Muscle of back (tissue), 10 donors: ENCODE results near the gene ZNF814. TPM values are rescaled to one million over a fixed set of nuclear protein-coding genes. Genes with fewer than 3 reads are reported as not detected.

Source experiments
- polyA plus RNA-seq, 10 donors: library from polyadenylated mRNA; unstranded; fragments of 120-200 nt; gene quantifications; one replicate each; pipeline ENCODE4 v1.2.1, GENCODE V29; 2013; ENCODE audit not compliant: insufficient read length in 10 of 10

ZNF814 gene
- polyA plus RNA-seq, 10 donors: 13.7 to 34.6 (median 24.3) TPM

Other genes with a start within 250 kb of the ZNF814 start
- under 1 TPM in 2 of 10 donors, not detected in 8; 0.11 TPM for gene ZSCAN4, start 220.1 kb downstream of the ZNF814 start, polyA plus RNA-seq
- gene ZNF551, start 207.1 kb downstream of the ZNF814 start, polyA plus RNA-seq: 1 to 10 TPM; 4.4 to 7.3 (median 6.4) TPM
- gene ZNF154, start 179.8 kb downstream of the ZNF814 start, polyA plus RNA-seq: 10 to 100 TPM in 7 of 10 donors, 1 to 10 TPM in 3; 8.0 to 17.6 (median 11.1) TPM
- 10 to 100 TPM in 1 of 10 donors, 1 to 10 TPM in 9; 5.3 to 10.6 (median 8.0) TPM for gene ZNF671, start 161.4 kb downstream of the ZNF814 start, polyA plus RNA-seq
- gene ZNF776, start 142.2 kb downstream of the ZNF814 start, polyA plus RNA-seq: 10 to 100 TPM; 10.7 to 19.7 (median 14.9) TPM
- gene ZNF586, start 119.4 kb downstream of the ZNF814 start, polyA plus RNA-seq: 10 to 100 TPM in 9 of 10 donors, 1 to 10 TPM in 1; 9.5 to 15.2 (median 11.8) TPM
- 1 to 10 TPM; 2.1 to 6.4 (median 3.9) TPM for gene ZNF552, start 74.1 kb downstream of the ZNF814 start, polyA plus RNA-seq
- gene ZNF587B, start 58.7 kb downstream of the ZNF814 start, polyA plus RNA-seq: 1 to 10 TPM; 3.3 to 7.5 (median 5.4) TPM
- 10 to 100 TPM in 8 of 10 donors, 1 to 10 TPM in 2; 9.0 to 24.7 (median 14.7) TPM for gene ZNF587, start 39.2 kb downstream of the ZNF814 start, polyA plus RNA-seq
- 10 to 100 TPM in 8 of 10 donors, 1 to 10 TPM in 2; 9.2 to 18.8 (median 11.9) TPM for gene ZNF417, start 27.6 kb upstream of the ZNF814 start, polyA plus RNA-seq
- 10 to 100 TPM in 5 of 10 donors, 1 to 10 TPM in 5; 6.0 to 19.1 (median 9.6) TPM for gene ZNF418, start 46.4 kb upstream of the ZNF814 start, polyA plus RNA-seq
- gene ZNF256, start 58.7 kb upstream of the ZNF814 start, polyA plus RNA-seq: 1 to 10 TPM; 3.8 to 7.0 (median 6.0) TPM
- gene C19orf18, start 85.5 kb upstream of the ZNF814 start, polyA plus RNA-seq: 1 to 10 TPM in 5 of 10 donors, under 1 TPM in 5; 0.49 to 3.2 (median 1.0) TPM
- 10 to 100 TPM in 8 of 10 donors, 1 to 10 TPM in 2; 9.1 to 14.2 (median 11.8) TPM for gene ZNF606, start 113.8 kb upstream of the ZNF814 start, polyA plus RNA-seq
- gene ZSCAN1, start 145.0 kb upstream of the ZNF814 start, polyA plus RNA-seq: 1 to 10 TPM in 4 of 10 donors, under 1 TPM in 6; 0.48 to 1.5 (median 0.91) TPM
- 10 to 100 TPM in 9 of 10 donors, 1 to 10 TPM in 1; 9.9 to 19.1 (median 13.7) TPM for gene ZNF135, start 170.2 kb upstream of the ZNF814 start, polyA plus RNA-seq
- 10 to 100 TPM; 50.1 to 66.8 (median 56.6) TPM for gene ZSCAN18, start 209.2 kb upstream of the ZNF814 start, polyA plus RNA-seq